ENCODE results near the gene WWOX. TPM values are rescaled to one million over a fixed set of nuclear protein-coding genes. Genes with fewer than 3 reads are reported as not detected.

Gene WWOX
- total and polyA plus RNA-seq, 2 of the 8 experiments (the other 6 are each of a cell fraction or from before 2014, with no cell fraction given), result 5.4 to 16.7 TPM

- TF ChIP-seq, protein P1, sequence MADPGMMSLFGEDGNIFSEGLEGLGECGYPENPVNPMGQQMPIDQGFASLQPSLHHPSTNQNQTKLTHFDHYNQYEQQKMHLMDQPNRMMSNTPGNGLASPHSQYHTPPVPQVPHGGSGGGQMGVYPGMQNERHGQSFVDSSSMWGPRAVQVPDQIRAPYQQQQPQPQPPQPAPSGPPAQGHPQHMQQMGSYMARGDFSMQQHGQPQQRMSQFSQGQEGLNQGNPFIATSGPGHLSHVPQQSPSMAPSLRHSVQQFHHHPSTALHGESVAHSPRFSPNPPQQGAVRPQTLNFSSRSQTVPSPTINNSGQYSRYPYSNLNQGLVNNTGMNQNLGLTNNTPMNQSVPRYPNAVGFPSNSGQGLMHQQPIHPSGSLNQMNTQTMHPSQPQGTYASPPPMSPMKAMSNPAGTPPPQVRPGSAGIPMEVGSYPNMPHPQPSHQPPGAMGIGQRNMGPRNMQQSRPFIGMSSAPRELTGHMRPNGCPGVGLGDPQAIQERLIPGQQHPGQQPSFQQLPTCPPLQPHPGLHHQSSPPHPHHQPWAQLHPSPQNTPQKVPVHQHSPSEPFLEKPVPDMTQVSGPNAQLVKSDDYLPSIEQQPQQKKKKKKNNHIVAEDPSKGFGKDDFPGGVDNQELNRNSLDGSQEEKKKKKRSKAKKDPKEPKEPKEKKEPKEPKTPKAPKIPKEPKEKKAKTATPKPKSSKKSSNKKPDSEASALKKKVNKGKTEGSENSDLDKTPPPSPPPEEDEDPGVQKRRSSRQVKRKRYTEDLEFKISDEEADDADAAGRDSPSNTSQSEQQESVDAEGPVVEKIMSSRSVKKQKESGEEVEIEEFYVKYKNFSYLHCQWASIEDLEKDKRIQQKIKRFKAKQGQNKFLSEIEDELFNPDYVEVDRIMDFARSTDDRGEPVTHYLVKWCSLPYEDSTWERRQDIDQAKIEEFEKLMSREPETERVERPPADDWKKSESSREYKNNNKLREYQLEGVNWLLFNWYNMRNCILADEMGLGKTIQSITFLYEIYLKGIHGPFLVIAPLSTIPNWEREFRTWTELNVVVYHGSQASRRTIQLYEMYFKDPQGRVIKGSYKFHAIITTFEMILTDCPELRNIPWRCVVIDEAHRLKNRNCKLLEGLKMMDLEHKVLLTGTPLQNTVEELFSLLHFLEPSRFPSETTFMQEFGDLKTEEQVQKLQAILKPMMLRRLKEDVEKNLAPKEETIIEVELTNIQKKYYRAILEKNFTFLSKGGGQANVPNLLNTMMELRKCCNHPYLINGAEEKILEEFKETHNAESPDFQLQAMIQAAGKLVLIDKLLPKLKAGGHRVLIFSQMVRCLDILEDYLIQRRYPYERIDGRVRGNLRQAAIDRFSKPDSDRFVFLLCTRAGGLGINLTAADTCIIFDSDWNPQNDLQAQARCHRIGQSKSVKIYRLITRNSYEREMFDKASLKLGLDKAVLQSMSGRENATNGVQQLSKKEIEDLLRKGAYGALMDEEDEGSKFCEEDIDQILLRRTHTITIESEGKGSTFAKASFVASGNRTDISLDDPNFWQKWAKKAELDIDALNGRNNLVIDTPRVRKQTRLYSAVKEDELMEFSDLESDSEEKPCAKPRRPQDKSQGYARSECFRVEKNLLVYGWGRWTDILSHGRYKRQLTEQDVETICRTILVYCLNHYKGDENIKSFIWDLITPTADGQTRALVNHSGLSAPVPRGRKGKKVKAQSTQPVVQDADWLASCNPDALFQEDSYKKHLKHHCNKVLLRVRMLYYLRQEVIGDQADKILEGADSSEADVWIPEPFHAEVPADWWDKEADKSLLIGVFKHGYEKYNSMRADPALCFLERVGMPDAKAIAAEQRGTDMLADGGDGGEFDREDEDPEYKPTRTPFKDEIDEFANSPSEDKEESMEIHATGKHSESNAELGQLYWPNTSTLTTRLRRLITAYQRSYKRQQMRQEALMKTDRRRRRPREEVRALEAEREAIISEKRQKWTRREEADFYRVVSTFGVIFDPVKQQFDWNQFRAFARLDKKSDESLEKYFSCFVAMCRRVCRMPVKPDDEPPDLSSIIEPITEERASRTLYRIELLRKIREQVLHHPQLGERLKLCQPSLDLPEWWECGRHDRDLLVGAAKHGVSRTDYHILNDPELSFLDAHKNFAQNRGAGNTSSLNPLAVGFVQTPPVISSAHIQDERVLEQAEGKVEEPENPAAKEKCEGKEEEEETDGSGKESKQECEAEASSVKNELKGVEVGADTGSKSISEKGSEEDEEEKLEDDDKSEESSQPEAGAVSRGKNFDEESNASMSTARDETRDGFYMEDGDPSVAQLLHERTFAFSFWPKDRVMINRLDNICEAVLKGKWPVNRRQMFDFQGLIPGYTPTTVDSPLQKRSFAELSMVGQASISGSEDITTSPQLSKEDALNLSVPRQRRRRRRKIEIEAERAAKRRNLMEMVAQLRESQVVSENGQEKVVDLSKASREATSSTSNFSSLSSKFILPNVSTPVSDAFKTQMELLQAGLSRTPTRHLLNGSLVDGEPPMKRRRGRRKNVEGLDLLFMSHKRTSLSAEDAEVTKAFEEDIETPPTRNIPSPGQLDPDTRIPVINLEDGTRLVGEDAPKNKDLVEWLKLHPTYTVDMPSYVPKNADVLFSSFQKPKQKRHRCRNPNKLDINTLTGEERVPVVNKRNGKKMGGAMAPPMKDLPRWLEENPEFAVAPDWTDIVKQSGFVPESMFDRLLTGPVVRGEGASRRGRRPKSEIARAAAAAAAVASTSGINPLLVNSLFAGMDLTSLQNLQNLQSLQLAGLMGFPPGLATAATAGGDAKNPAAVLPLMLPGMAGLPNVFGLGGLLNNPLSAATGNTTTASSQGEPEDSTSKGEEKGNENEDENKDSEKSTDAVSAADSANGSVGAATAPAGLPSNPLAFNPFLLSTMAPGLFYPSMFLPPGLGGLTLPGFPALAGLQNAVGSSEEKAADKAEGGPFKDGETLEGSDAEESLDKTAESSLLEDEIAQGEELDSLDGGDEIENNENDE (IDR thresholded peaks at IDR 0.05; ENCODE audit: insufficient replicate concordance, low read length), result no peak
- no peak for TF ChIP-seq CBX8 (IDR thresholded peaks at IDR 0.05; ENCODE audit: borderline replicate concordance, low read depth, low read length)
- TF ChIP-seq POU5F1 (IDR thresholded peaks at IDR 0.05; ENCODE audit: low read depth, low read length), result no peak
- no peak for TF ChIP-seq MAX (IDR thresholded peaks at IDR 0.05)
- TF ChIP-seq BRCA1 (IDR thresholded peaks at IDR 0.05; ENCODE audit: low read depth, low read length), result no peak
- TF ChIP-seq GABPA (IDR thresholded peaks at IDR 0.05; ENCODE audit: borderline replicate concordance, insufficient read depth, low read length), result no peak
- no peak for TF ChIP-seq SP2 (IDR thresholded peaks at IDR 0.05; ENCODE audit: low read length)
- TF ChIP-seq RAD21 (IDR thresholded peaks at IDR 0.05 in 1 of 2, conservative IDR thresholded peaks at IDR 0.05 in 1 of 2; ENCODE audit: low read depth in 2 of 2, low read length in 2 of 2), result no peak
- no peak for TF ChIP-seq ASH2L (IDR thresholded peaks at IDR 0.05; ENCODE audit: low read length)
- TF ChIP-seq BACH1 (IDR thresholded peaks at IDR 0.05; ENCODE audit: low read length), result no peak
Observed at GRCh38 chr16:79206889-79207288, 1107.4 kb downstream of the WWOX start (continued).

Measured in H1 (cell line).